K562 (cell line): Measurements from ENCODE around the gene STK4.

Experiments used
- CTCF ChIP-seq, 3 experiments: IDR thresholded peaks in 2 of 3; conservative IDR thresholded peaks in 1 of 3; 2 replicates each; pipeline ENCODE4 v1.5.1; 2011 to 2012; ENCODE audit warnings: low read length in 3 of 3, mild to moderate bottlenecking in 3 of 3, control low read depth in 2 of 3, improper control_type of control experiment in 1 of 3, inconsistent platforms in 1 of 3, low read depth in 1 of 3, mixed read lengths in 1 of 3, moderate library complexity in 1 of 3; ENCODE audit not compliant: insufficient read depth in 2 of 3
- FOXJ3 ChIP-seq: sonication (generic); formaldehyde crosslinking; IDR thresholded peaks from 2 replicates; pipeline ENCODE4 v1.4.0; 2020; ENCODE audit warnings: mild to moderate bottlenecking, missing genetic modification reagents
- GABPA ChIP-seq: fragments of 200-800 bp; sonication (Bioruptor generic); conservative IDR thresholded peaks from 2 replicates; pipeline ENCODE4 v1.6.1; 2016; ENCODE audit warnings: low read depth, missing genetic modification characterization, missing compliant biosample characterization
- HDGF ChIP-seq: fragments of 450-650 bp; IDR thresholded peaks from 2 replicates; pipeline ENCODE4 v1.6.1; 2016
- KAT8 ChIP-seq: fragments of 450-650 bp; IDR thresholded peaks from 2 replicates; pipeline ENCODE4 v1.6.1; 2016; ENCODE audit warnings: low read depth, mild to moderate bottlenecking
- MTA1 ChIP-seq: fragments of 450-650 bp; IDR thresholded peaks from 2 replicates; pipeline ENCODE4 v1.6.1; 2017; ENCODE audit warnings: borderline replicate concordance
- MYC ChIP-seq, 2 experiments: fragments of 250-450 bp in 1 of 2; sonication (Bioruptor Pico) in 1 of 2; IDR thresholded peaks; 2 replicates each; pipeline versions ENCODE4 v1.5.1 to v1.6.1; 2012 to 2021; ENCODE audit warnings: low read depth in 2 of 2, borderline replicate concordance in 1 of 2, improper control_type of control experiment in 1 of 2, low read length in 1 of 2, mild to moderate bottlenecking in 1 of 2, moderate library complexity in 1 of 2
- NONO ChIP-seq, 2 experiments: fragments of 200-400 bp in 1 of 2; fragments of 450-650 bp in 1 of 2; formaldehyde crosslinking in 1 of 2; IDR thresholded peaks; 2 replicates each; pipeline ENCODE4 v1.6.1; 2017; ENCODE audit warnings: low read depth in 2 of 2, mild to moderate bottlenecking in 2 of 2, moderate library complexity in 2 of 2, low read length in 1 of 2
- NR2C2 ChIP-seq, 2 experiments: fragments of 200-800 bp in 1 of 2; sonication (Bioruptor generic) in 1 of 2; sonication (generic) in 1 of 2; formaldehyde crosslinking in 1 of 2; IDR thresholded peaks; 2 replicates each; pipeline versions ENCODE4 v1.6.1 to v1.8.0; 2016 to 2022; ENCODE audit warnings: mild to moderate bottlenecking in 1 of 2, missing compliant biosample characterization in 1 of 2, missing genetic modification characterization in 1 of 2, missing genetic modification reagents in 1 of 2
- PATZ1 ChIP-seq: fragments of 250-450 bp; sonication (Bioruptor Pico); IDR thresholded peaks from 2 replicates; pipeline ENCODE4 v1.5.0; 2020; ENCODE audit warnings: mild to moderate bottlenecking, borderline replicate concordance
- POLR2AphosphoS5 ChIP-seq: IDR thresholded peaks from 2 replicates; pipeline ENCODE4 v1.6.1; 2011; ENCODE audit warnings: mild to moderate bottlenecking, low read depth, low read length, moderate library complexity; ENCODE audit not compliant: control insufficient read depth, insufficient read depth
- SRF ChIP-seq, 2 experiments: fragments of 250-450, 450-650 bp in 1 of 2; sonication (Bioruptor Pico) in 1 of 2; sonication (generic) in 1 of 2; formaldehyde crosslinking; IDR thresholded peaks; 2 replicates each; pipeline versions ENCODE4 v1.5.0 to v1.5.1; 2020 to 2022; ENCODE audit warnings: mild to moderate bottlenecking in 1 of 2, missing genetic modification reagents in 1 of 2
- TCF7L2 ChIP-seq: fragments of 150-350 bp; IDR thresholded peaks from 2 replicates; pipeline ENCODE4 v1.6.1; 2016; ENCODE audit warnings: low read depth, mild to moderate bottlenecking, low read length, moderate library complexity
- THAP12 ChIP-seq: fragments of 250-450 bp; sonication (Bioruptor Pico); IDR thresholded peaks from 2 replicates; pipeline ENCODE4 v1.9.0; 2021; ENCODE audit warnings: mild to moderate bottlenecking, inconsistent platforms

- TF ChIP-seq MYC (IDR thresholded peaks at IDR 0.05; ENCODE audit: low read depth, low read length) (no peak), MYC (CRISPR knock-in tag; IDR thresholded peaks at IDR 0.05; ENCODE audit: borderline replicate concordance, low read depth) (no peak), GABPA (tag) (no peak), NR2C2 (CRISPR knock-in tag; IDR thresholded peaks at IDR 0.05) (no peak), NR2C2 (tag; IDR thresholded peaks at IDR 0.05) (no peak), POLR2AphosphoS5 (no peak), THAP12 (CRISPR knock-in tag) (no peak), MTA1 (no peak), FOXJ3 (CRISPR knock-in tag) (no peak), TCF7L2 (no peak), HDGF (no peak), NONO (IDR thresholded peaks at IDR 0.05; ENCODE audit: low read depth in 2 of 2, low read length in 1 of 2) (no peak), PATZ1 (no peak), KAT8 (no peak), SRF (CRISPR knock-in tag; IDR thresholded peaks at IDR 0.05) (no peak), CTCF (IDR thresholded peaks at IDR 0.05 in 2 of 3, conservative IDR thresholded peaks at IDR 0.05 in 1 of 3; ENCODE audit: insufficient read depth in 2 of 3, low read depth in 1 of 3, low read length in 3 of 3) (no peak)
Observed at GRCh38 chr20:44921447-44921846, 44.9 kb upstream of the STK4 start.
